NCI-H1105 treated with DMSO at 0.1 percent for 48 hours (cell line): Measurements from ENCODE around the gene MAP2K7.
A peak's percentile ranks its signal among the peaks of the same experiment; 100 is the strongest.
"Not testable (repeated sequence)": the region's sequence is repeated elsewhere in the genome, so short reads cannot be mapped to it uniquely, and the experiment has no call there.

ENCODE experiments used
- DNase-seq: peaks from one replicate; lab custom pipeline; 2025; lab: John Stamatoyannopoulos, UW

MAP2K7 gene

DNA sequence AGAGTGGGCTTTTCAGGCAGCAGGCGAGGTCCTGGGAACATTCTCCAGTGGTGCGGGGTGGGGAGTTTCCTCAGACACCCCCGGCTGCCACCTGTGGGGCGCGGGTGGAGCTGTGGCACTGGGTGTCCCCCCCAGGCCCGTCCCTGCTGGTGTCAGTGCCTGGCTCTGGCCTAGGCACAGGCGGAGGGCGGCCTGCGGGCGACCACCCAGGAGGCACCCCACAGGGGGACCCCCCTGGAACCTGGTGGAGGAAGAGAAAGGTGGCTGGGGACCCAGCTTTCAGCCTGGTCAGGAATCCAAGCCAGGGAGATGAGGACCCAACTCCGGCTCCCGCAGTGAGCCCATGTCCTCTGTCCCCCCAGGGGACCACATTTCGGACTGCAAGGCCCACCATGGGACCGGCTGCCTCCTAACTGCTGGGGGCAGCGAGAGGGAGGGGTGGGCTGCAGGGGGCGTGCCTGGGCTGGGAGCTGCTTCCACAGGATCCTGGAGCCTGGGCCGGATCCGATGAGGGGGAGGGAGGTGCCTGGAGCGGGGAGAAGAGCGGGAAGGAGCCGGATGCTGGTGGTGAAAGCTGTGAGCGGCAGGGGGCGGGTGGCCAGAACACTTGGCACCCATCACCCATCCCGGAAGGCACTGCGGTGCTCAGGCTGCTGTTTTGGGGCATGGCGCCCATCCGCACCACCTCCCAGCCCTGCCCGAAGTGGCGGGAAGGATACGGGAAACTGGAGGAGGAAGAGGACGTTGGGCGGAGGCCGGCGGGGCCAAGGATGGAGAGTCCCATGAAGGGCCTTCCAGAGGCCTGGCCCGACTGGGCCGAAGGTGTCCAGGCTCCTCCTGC is 27.8 kb downstream of the MAP2K7 start:
- DNase-seq: no peak

DNA sequence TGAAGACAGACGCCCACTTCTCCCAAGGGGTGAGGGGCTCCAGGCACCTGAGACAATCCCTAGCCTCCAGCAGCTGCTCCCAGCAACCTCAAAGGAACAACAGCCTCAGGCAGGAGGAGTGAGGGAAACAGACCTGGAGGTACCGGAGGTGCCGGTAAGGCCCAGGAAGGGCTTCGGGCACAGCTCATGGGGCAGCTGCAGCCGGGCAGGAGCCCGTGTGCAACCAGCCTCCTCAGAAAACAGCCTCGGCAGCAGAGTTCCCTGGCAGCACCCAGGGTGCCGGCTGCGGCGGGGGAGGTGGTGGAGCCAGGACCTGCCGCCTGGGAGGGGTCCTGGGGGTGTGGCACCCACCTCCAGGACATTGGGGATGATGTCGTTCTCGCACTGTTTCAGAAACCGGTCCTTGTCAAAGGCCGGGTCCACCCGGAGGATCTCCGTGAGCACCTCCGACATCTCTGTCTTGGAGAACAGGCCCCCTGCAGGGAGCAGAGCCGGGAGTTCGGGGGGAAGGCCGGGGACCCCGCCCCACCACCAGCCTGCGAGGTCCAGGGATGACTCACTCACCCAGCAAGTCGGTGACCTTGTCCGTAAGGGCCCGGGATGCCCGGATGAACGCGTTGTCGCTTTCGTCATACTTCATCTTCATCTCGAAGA is 28.7 kb downstream of the MAP2K7 start:
- no peak for DNase-seq

GRCh38 chr19:7932930-7933300 is 29.2 kb downstream of the MAP2K7 start:
- DNase-seq: no peak

DNA sequence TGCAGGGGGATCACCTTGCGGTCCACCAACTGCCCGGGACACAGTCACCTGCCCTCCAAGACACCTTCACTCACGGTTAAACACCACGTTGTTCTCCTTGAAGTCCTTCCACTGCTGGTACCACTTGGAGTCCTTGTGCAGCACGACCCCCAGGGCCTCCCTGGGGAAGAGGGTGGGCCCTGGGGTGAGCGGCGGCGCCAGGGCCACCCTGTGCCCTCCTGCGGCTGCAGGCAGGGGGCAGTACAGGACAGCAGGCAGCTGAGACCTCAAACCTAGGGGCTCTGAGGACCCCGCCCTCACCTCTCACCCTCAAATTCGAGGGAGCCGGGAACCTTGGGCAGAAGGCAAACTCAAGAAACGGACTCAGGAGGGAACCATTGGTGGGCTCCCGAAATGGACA is 29.7 kb downstream of the MAP2K7 start:
- DNase-seq: no peak

DNA sequence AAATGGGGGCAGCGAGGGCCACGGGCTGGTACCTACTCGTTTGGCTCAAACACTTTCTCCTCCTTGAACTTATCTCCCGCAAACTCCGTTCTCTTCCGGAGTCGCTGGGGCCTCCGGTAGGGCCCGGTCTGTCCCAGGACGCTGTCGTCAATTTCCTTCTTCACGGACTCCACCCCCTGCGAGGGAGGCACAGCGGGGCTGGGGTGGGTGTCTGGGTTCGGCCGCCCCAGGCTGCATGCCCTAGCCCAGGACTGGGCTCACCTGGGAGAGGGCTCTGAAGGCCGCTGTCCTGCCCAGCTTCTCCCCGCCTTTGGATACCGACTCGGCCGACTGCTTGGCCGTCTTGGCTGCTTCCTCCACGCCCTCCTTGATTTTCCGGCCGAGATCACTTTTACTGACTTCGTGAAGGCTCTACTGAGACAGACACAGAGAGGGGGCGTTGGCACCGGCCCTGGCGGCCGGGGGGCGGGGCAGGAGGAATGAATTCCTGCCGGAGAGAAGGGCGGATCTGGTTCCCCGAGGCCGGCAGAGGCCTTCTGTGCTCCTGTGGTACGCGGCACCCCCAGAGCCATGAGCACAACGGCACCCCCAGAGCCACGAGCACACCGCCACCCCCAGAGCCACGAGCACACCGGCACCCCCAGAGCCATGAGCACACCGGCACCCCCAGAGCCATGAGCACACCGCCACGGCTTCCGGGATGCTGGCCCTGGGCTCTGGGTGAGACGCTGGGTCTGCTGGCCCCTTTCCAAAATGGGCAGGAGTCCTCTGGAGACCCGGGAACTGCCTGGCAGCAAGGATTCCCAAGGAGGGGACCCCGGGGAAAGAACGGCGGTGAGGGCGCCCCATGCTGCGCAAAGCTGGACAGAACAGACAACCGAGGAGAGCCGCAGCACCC is 30.4 kb downstream of the MAP2K7 start:
- no peak for DNase-seq

- no peak for DNase-seq
Observed at GRCh38 chr19:7934766-7935165, 31.1 kb downstream of the MAP2K7 start.

GRCh38 chr19:7940841-7941240 is 37.2 kb downstream of the MAP2K7 start:
- no peak for DNase-seq

- no peak for DNase-seq
Observed at GRCh38 chr19:7941895-7942596, 38.4 kb downstream of the MAP2K7 start.

- peak; percentile 32 for DNase-seq
Observed at GRCh38 chr19:7942981-7943443, 39.3 kb downstream of the MAP2K7 start.

DNA sequence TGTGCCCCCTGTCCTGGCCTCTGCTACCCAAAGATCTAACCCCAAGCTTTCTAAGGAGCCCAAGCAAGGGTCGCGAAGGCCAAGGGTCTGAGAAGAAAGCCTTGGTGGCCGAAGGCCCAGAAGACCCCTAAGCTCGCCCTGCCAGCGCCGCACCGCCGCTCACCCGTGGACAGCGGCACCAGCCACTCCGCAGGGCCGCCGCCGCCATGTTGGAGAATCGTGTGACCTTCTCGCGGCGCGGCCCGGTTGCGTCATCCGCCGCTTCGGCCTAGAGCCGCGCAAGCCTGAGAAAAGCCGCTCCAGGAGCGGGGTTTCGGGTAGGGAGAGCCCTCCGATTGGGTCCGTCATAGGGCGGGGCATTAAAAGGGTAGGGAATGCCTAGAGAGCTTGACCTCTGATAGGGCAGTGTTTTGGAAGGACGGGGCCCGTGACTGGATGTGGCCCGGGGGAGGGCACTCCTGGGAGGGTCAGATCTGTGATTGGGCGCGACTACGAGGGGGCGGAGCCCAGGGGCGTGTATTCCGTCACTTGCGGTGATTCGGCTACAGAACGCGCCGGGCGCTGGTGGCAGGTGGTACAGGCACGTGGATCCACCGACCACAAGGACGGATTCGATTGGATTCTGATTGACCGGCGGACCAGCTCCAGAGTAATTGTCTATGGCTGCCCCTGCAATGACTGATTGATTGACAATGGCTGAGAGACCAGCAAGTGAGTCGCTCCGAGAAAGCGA is 39.9 kb downstream of the MAP2K7 start, which contains the start of gene TIMM44:
TSS of gene TIMM44 (minus strand) at position 223 of the 733 bp plus-strand sequence. CDS start at position 208, 15 bp downstream.
- peak; percentile 99 for DNase-seq

- peak; percentile 90 for DNase-seq
Observed at GRCh38 chr19:7944177-7944761, 40.6 kb downstream of the MAP2K7 start.

GRCh38 chr19:7947939-7948338 is 44.3 kb downstream of the MAP2K7 start:
- DNase-seq: no peak

DNA sequence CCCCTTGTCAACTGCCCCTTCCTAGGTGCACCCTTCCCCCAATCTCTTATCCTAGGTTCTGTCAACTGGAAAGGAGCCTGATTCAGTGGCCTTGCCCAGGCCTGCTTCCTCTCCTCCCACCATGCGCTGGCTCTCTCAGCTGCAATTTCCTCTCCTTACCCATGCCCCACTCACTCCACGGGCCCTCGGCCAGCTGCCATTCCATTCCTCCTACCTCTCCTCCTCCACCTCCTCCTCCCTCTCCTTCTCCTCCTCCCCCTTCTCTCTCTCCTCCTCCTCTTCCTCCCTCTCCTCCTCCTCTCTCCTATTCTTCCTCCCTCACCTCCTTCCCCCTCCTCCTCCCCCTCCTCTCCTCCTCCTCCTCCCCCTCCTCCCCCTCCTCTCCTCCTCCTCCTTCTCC is 49.4 kb downstream of the MAP2K7 start:
- DNase-seq: no peak

DNA sequence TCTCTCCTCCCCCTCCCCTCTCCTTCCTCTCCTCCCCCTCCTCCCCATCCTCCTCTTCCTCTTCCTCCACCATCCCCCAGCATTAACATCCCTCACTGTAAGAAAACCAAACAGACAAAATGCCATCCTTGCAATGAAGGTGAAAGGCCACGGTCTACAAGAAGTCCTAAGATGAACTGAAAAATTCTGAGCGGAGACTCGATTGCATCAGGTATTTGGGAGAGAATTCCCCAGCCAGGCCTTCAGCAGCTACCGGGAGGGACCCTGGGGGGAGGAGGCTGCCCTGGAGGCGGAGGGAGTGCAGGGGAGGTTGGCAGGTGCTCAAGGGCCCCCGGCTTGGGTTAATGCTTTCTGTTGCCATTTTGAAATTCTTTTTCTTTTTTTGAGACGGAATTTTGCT is 49.9 kb downstream of the MAP2K7 start:
- DNase-seq: no peak

DNA sequence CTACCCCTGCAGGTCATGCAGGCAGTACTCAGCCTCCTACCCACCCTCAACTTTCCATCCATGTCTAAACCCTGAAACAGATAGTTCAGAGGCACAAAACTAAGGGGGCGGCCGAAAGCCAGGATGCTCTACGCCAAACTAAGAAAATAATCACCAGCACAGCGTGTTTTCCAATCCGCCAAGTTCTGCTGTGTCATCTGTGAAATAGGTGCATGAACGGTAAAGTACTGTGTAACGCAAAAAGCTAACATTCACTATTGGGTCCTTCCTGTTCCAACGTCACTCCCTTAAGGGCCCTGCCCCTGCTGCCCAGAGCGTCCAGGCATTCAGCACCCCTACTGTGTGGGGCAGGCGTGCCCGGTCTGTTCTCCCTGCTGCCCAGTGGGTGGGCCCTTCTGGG is 52.0 kb downstream of the MAP2K7 start:
- no peak for DNase-seq

- no peak for DNase-seq
Observed at GRCh38 chr19:7959211-7959610, 55.5 kb downstream of the MAP2K7 start.

- DNase-seq: not testable (repeated sequence)
Observed at GRCh38 chr19:7961082-7961481, 57.4 kb downstream of the MAP2K7 start.

- DNase-seq: no peak
Observed at GRCh38 chr19:7961920-7962626, 58.4 kb downstream of the MAP2K7 start.

DNA sequence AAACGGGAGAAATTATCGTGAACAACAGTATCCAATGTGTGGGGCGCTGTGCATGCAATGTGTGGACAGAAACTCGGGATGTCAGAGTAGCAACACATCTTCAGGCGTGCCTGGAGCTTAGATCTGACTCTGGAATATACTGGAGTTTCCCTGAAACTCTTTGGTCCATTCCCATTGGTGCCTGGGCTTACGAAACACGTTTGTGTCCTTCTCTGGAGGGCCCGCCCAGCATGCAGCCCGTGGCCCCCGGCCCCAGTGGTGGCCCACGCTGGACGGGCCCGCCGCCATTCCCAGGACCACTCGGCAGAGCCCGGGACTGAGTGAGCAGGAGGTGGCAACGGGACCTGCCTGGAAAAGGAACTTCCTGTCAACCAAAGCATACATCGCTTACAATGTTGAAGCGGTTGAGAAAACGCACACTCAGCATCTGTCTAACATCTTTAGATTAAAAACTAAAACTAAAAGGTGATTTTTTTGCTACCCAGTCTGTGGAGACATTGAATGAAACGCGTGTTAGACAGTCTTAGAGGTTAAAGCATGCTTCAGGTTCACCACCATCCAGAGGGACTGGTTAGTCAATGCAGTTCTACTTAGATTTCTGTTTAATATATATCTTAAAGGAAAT is 59.1 kb downstream of the MAP2K7 start:
- no peak for DNase-seq
